Neutrophil (primary cell): ENCODE data around the gene FCHSD2.

Experiments used
- H3K27ac ChIP-seq: fragments of 200-600 bp; sonication (generic); 2 replicates; pipeline ENCODE4 v1.5.1; 2016; ENCODE audit warnings: mild to moderate bottlenecking, moderate library complexity
- H3K27me3 ChIP-seq: fragments of 200-600 bp; sonication (generic); 2 replicates; pipeline ENCODE4 v1.6.0; 2016; ENCODE audit warnings: mild to moderate bottlenecking
- H3K36me3 ChIP-seq: fragments of 200-600 bp; sonication (generic); 2 replicates; pipeline ENCODE4 v1.5.1; 2017
- H3K4me1 ChIP-seq, 2 experiments: fragments of 200-600 bp in 1 of 2; sonication (generic) in 1 of 2; 1 replicate in 1 of 2; 2 replicates in 1 of 2; pipeline versions ENCODE4 v1.5.1 to v1.6.1; 2013 to 2016; ENCODE audit warnings: low read depth in 1 of 2, low read length in 1 of 2, mild to moderate bottlenecking in 1 of 2, moderate library complexity in 1 of 2; ENCODE audit not compliant: control insufficient read depth in 1 of 2, insufficient read depth in 1 of 2
- H3K4me3 ChIP-seq, 2 experiments: fragments of 200-600 bp in 1 of 2; sonication (generic) in 1 of 2; 1 replicate in 1 of 2; 2 replicates in 1 of 2; pipeline ENCODE4 v1.5.1; 2013 to 2016; ENCODE audit warnings: low read depth in 1 of 2, low read length in 1 of 2, mild to moderate bottlenecking in 1 of 2, moderate library complexity in 1 of 2
- H3K9me3 ChIP-seq: fragments of 200-600 bp; sonication (generic); 2 replicates; pipeline ENCODE4 v1.5.1; 2016
- CTCF ChIP-seq: fragments of 200-600 bp; sonication (generic); IDR thresholded peaks from 2 replicates; pipeline ENCODE4 v1.5.1; 2016; ENCODE audit warnings: antibody characterized with exemption

Gene FCHSD2

GRCh38 chr11:72842653-72843330 is 299.3 kb downstream of the FCHSD2 start:
- Histone ChIP-seq H3K36me3 (peaks cover 80% of the 10 kb centered on the region), H3K4me1 (no peaks in the 10 kb centered on the region), H3K27ac (no peak overlapping the region), H3K4me3 (no peak overlapping the region), H3K9me3 (no peaks in the 10 kb centered on the region), H3K27me3 (no peaks in the 10 kb centered on the region)
- no peak for TF ChIP-seq CTCF

- Histone ChIP-seq H3K36me3 (peaks cover 83% of the 10 kb centered on the region), H3K27ac (no peak overlapping the region)
- TF ChIP-seq CTCF = no peak
Observed at GRCh38 chr11:72842126-72842525, 300.0 kb downstream of the FCHSD2 start.

GRCh38 chr11:72841397-72841796 is 300.7 kb downstream of the FCHSD2 start:
- Histone ChIP-seq H3K4me1 (peaks cover under 1 to 1% of the 10 kb centered on the region in 2 experiments), H3K27me3 (no peaks in the 10 kb centered on the region), H3K36me3 (peaks cover 80% of the 10 kb centered on the region), H3K27ac (no peak overlapping the region), H3K4me3 (no peak overlapping the region), H3K9me3 (no peaks in the 10 kb centered on the region)
- TF ChIP-seq CTCF = no peak

More at GRCh38 chr11:72842126-72842525, 300.0 kb downstream of the FCHSD2 start:
- no peaks in the 10 kb centered on the region for H3K9me3 ChIP-seq
- H3K4me3 ChIP-seq = no peak overlapping the region
- no peaks in the 10 kb centered on the region for H3K27me3 ChIP-seq
- H3K4me1 ChIP-seq = no peaks in the 10 kb centered on the region

GRCh38 chr11:72840780-72841179 is 301.3 kb downstream of the FCHSD2 start:
- peaks cover 7% of the 10 kb centered on the region in 2 experiments for H3K4me1 ChIP-seq
- peak overlapping the region; percentile 19 for H3K27ac ChIP-seq
- no peaks in the 10 kb centered on the region for H3K9me3 ChIP-seq
- no peak overlapping the region for H3K4me3 ChIP-seq
- H3K36me3 ChIP-seq = peaks cover 85% of the 10 kb centered on the region
- no peaks in the 10 kb centered on the region for H3K27me3 ChIP-seq
- no peak for TF ChIP-seq CTCF

- TF ChIP-seq CTCF = no peak
- Histone ChIP-seq H3K4me3 (no peak overlapping the region), H3K27me3 (no peaks in the 10 kb centered on the region), H3K36me3 (peaks cover 71% of the 10 kb centered on the region), H3K4me1 (peaks cover 20 to 26% of the 10 kb centered on the region in 2 experiments), H3K9me3 (no peaks in the 10 kb centered on the region), H3K27ac (peak overlapping the region; percentile 53)
Observed at GRCh38 chr11:72838691-72839305, 303.3 kb downstream of the FCHSD2 start.
